Measurements from ENCODE around the gene OR52E4.

OR52E4 gene

GRCh38 chr11:5880329-5880728 lies at the start of gene OR52E4:
Gene OR52E4, plus strand, starts transcription at chr11:5880629. Its CDS starts 3,664 bp downstream, at chr11:5884293.
- DNase-seq: no peak

DNA sequence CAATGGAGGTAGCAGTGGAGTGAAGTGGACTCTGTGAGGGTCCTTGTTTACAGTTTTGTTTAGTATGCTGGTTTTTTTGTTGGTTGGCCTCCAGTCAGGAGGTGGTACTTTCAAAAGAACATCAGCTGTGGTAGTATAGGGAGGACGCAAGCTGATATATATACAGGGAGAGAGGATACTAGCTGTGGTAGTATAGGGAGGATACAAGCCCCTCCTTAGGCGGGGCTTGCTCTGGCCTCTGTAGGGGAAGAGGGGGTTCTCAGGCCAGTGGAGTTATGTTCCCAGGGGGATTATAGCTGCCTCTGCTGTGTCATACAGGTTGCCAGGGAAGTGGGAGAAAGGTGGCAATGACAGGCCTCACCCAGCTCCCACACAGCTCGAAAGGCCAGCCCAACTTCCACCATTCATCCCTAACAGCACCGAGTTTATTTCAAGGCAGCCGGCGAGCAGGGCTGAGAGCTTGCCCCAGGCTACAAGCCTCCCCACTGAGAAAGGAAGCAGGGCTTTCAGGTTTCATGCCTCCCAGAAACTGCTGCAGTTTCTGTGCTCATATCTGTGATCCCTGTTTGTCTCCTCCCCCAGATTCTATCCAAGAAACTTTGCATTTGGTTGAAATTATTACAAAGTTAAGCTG lies 49.1 kb upstream of the OR52E4 start:
- no peak for DNase-seq

GRCh38 chr11:5833446-5833845 lies 47.0 kb upstream of the OR52E4 start:
- DNase-seq: no peak

DNA sequence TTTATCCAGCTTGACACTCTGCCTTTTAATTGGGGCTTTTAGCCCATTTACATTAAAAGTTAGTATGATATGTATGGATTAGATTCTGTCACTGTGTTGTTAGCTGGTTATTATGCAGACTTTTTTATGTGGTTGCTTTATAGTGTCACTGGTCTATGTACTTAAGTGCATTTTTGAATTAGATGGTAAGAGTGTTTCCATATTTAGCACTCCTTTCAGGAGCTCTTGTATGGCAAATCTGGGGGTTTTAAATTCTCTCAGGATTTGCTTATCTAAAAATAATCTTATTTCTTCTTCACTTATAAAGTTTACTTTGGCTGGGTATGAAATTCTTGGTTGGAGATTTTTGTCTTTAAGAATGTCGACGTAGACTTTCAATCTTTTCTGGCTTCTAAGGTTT lies 42.7 kb upstream of the OR52E4 start:
- no peak for DNase-seq

- no peak for DNase-seq
Observed at GRCh38 chr11:5841797-5842196, 38.6 kb upstream of the OR52E4 start, which contains the start of gene OR52E6. Gene OR52E6, minus strand, starts transcription at chr11:5841897. Its CDS starts 0 bp downstream, at chr11:5841897.

DNA sequence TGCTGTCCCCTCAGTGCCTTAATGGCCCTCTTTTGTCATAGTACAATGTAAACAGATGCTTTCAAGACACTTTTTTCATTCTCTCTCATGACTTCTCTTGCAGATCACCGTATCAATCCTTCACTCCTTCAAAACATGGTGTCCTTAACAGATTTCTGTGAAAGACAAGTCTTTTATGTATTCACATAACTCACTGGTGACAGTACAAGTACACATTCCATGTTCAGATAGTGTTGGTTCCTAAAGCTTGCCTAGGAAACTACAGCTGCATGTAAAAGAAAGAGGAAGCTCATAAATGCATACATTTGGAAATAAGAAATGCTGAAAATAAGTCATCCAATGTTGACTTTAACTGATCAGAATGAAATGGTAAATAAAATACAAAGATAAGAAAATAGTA lies 33.7 kb upstream of the OR52E4 start:
- no peak for DNase-seq

DNA sequence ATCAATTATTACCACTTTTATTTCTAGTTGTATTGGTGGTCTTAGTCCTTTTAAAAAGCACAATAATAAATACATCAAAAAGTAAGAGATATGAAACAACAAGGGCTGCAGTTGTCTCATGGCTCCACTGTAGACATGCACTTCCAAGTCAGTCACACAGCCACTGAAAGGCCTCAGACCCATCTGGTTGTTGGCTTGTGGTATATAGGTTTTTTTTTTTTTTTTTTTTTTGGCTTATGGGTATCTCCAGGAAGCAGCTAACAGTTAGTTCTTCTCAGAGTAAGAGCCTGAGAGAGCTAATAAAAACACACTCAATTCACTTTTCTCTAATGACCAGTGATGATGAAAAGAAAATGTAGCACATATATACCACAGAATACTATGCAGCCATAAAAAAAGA lies 32.7 kb upstream of the OR52E4 start:
- DNase-seq: no peak

DNA sequence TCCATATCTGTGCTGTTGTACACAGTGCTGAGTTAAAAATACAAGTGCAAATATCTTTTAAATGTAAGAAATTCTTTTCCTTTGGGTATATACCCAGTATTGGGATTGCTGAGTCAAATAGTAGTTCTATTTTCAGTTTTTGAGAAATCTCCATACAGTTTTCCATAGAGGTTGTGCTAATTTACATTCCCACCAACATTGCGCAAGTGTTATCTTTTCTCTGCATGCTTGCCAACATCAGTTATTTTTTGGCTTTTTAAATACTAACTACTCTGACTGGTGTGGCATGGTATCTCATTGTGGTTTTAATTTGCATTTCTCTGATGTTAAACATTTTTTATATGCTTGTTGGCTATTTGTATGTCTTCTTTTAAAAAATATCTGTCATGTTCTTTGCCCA lies 29.4 kb upstream of the OR52E4 start:
- DNase-seq: no peak

- no peak for DNase-seq
Observed at GRCh38 chr11:5857590-5857989, 22.8 kb upstream of the OR52E4 start, which contains the start of gene OR52E8. Gene OR52E8, minus strand, starts transcription at chr11:5857690. Its CDS starts 0 bp downstream, at chr11:5857690.

DNA sequence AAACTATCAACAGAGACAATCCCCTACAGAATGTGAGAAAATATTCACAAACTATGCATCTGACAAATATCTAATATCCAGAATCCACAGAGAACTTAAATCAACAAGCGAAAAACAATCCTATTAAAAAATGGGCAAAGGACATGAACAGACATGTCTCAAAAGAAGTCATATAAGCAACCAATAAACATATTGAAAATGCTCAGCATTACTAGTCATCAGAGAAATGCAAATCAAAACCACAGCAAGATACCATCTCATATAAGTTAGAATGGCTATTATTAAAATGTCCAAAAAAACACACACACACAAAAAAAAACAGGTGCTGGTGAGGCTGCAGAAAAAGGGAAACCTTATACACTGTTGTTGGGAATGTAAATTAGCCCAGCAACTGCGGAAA lies 14.6 kb upstream of the OR52E4 start:
- DNase-seq: no peak

DNA sequence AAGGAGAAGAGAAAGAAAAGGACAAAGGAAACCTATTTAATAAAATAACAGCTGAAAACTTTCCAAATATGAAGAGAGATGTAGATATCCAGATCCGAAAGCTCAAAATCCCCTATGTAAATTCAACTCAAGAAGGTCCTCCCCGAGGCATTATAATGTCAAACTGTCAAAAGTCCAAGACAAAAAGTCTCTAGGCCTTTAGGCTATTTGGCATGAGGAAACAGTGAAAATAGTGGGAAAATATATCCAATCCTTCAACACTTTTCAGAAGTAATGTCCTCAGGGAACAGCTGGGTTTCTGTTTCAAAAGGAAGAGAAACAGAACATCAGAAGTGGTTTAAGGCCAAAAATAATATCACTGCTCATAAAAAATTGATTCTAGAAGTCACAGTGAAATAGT lies 1.9 kb upstream of the OR52E4 start:
- DNase-seq: no peak

- no peak for DNase-seq
Observed at GRCh38 chr11:5881756-5882155, 1.3 kb downstream of the OR52E4 start.

DNA sequence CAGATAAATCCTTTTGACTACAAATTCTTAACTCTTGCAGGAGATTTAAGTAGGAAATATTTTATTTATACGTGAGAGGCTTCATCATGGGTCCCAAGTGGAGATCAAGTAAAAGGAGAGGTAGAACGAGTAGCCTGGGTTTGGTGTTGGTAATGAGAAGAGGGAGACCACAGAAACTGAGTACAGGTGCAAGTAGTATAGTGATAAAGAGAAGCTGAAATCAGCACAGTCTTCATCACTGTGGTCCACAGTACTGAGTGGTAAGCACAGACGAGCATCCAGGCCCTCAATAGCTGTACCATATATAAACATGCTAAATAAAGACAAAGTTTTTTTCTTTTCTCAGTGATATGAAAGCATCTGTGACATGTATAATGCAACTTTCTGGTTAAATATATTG lies 6.7 kb downstream of the OR52E4 start:
- DNase-seq: no peak

DNA sequence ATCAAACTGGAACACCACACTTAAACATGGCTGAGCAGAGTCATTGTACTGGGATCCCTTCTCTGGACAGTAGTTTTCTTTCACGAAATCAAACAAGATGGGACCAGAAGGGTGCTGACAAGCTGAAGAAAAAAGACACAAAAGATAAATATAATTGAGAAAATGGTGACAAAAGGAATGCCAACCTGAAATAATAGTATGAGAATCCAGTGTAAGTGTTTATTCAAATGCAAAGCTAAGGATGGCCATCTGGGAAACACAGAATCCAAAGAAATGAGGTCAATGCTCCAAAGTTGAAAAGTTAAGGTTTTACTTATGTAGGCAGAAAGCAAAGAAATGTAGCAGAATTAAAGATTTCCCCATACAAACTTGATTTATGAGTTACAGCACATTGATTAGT lies 7.2 kb downstream of the OR52E4 start:
- no peak for DNase-seq

DNA sequence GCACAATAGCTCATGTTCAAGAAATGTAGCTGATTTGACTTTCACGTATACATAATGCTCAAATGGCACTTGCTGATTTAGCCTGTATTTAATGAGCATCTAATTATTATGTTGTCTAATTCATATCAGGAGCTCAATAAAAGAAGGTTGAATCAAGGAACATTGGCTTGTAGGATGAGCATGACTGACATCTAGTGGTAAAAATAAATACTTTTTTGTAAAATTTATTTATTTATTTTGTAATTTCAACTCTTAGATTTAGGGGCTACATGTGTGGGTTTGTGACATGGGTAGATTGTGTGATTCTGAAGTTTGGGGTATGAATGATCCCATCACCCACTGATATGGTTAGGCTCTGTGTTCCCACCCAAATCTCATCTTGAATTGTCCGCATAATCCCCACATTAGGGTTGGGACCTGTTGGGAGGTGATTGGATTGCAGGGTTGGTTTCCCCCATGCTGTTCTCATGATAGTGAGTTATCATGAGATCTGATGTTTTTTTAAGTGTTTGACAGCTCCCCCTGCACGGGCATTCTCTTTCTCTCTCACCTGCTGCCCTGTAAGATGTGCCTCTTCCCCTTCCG lies 10.9 kb downstream of the OR52E4 start:
- DNase-seq: no peak

GRCh38 chr11:5892908-5893307 lies 12.5 kb downstream of the OR52E4 start, which contains the start of gene OR52E5:
Gene OR52E5, plus strand, starts transcription at chr11:5893208. Its CDS starts 7,569 bp downstream, at chr11:5900777.
- no peak for DNase-seq

DNA sequence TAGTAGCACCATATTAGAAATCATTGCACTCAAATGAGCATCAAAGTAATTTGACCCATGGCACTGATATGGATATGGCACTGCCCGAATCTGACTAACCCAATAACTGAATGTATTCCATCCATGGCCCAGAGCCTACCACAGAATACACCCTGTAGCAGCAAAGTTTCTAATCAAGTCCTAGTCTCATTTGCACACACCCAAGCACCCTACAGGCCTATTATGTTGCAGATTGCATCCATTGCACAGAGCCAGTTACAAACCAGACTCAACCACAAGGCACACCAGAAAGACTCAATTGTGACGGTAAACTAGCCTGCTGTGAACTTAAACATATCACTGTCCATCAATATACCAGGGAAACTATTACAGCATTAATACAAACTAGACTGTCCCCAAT lies 19.1 kb downstream of the OR52E4 start:
- DNase-seq: no peak

- DNase-seq: no peak
Observed at GRCh38 chr11:5910540-5910939, 30.1 kb downstream of the OR52E4 start.

- no peak for DNase-seq
Observed at GRCh38 chr11:5922749-5923426, 42.5 kb downstream of the OR52E4 start.

GRCh38 chr11:5923427-5923776 lies 43.0 kb downstream of the OR52E4 start:
- DNase-seq: no peak

DNA sequence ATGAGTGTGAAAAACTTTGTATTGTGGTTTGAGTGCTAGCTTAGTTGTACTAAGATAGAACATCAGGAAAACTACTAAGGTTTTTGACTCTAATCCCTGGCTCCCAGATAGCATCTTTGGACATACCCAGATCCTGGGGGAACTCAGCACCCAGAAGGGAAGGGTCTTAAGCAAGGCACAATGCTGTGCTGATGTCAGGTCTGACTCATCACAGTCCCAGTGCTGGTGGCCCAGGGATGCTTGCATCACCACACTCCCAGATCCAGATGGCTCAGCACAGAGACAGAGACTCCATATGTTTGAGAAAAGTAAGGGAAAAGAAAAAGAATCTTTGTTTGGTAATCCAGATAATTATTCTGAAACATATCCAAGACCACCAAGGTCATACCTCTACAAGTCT lies 43.4 kb downstream of the OR52E4 start:
- no peak for DNase-seq

GRCh38 chr11:5928271-5928670 lies 47.8 kb downstream of the OR52E4 start:
- DNase-seq: no peak

- DNase-seq: no peak
Observed at GRCh38 chr11:5928811-5929210, 48.4 kb downstream of the OR52E4 start.
